Smooth muscle cell (in vitro differentiated cells): ENCODE data around the gene SPIN1. TPM values are rescaled to one million over a fixed set of nuclear protein-coding genes. Genes with fewer than 3 reads are reported as not detected.

ENCODE experiments used
- DNase-seq: peaks from one replicate; lab custom pipeline; 2025; ENCODE audit not compliant: unreplicated experiment; lab: John Stamatoyannopoulos, UW
- H2AFZ ChIP-seq: fragments of 200-600 bp; sonication (generic); 2 replicates; pipeline ENCODE4 v1.6.0; 2016; ENCODE audit warnings: antibody characterized with exemption, low read depth, mild to moderate bottlenecking
- H3F3A ChIP-seq: fragments of 200-600 bp; sonication (generic); 2 replicates; pipeline ENCODE4 v1.6.0; 2017; ENCODE audit warnings: antibody characterized with exemption, low read depth
- H3K27ac ChIP-seq: fragments of 200-600 bp; sonication (generic); 2 replicates; pipeline ENCODE4 v1.5.1; 2016; ENCODE audit warnings: low read depth, mild to moderate bottlenecking
- H3K27me3 ChIP-seq: fragments of 200-600 bp; sonication (generic); 2 replicates; pipeline ENCODE4 v1.6.1; 2016; ENCODE audit warnings: low read depth, mild to moderate bottlenecking
- H3K36me3 ChIP-seq: fragments of 200-600 bp; sonication (generic); 2 replicates; pipeline ENCODE4 v1.5.1; 2016; ENCODE audit warnings: low read depth
- H3K4me1 ChIP-seq: fragments of 200-600 bp; sonication (generic); 2 replicates; pipeline ENCODE4 v1.5.1; 2016; ENCODE audit warnings: low read depth
- H3K4me2 ChIP-seq: fragments of 200-600 bp; sonication (generic); 2 replicates; pipeline ENCODE4 v1.6.0; 2016; ENCODE audit warnings: mild to moderate bottlenecking
- H3K4me3 ChIP-seq: fragments of 200-600 bp; sonication (generic); 2 replicates; pipeline ENCODE4 v1.5.1; 2016; ENCODE audit warnings: mild to moderate bottlenecking
- H3K79me2 ChIP-seq: fragments of 200-600 bp; sonication (generic); 2 replicates; pipeline ENCODE4 v1.6.0; 2016; ENCODE audit warnings: low read depth, mild to moderate bottlenecking
- H3K9ac ChIP-seq: fragments of 200-600 bp; sonication (generic); 2 replicates; pipeline ENCODE4 v1.6.0; 2016; ENCODE audit warnings: low read depth
- H3K9me3 ChIP-seq: fragments of 200-600 bp; sonication (generic); replicated peaks from 2 replicates; pipeline ENCODE4 v1.5.1; 2016; ENCODE audit warnings: low read depth
- H4K20me1 ChIP-seq: fragments of 200-600 bp; sonication (generic); 2 replicates; pipeline ENCODE4 v1.6.0; 2016; ENCODE audit warnings: low read depth
- CTCF ChIP-seq: fragments of 200-600 bp; sonication (generic); IDR thresholded peaks from 2 replicates; pipeline ENCODE4 v1.5.1; 2017; ENCODE audit warnings: borderline replicate concordance, mild to moderate bottlenecking, antibody characterized with exemption; ENCODE audit not compliant: insufficient read depth, poor library complexity, severe bottlenecking
- WGBS: methylation state at CpG from one replicate; pipeline ENCODE4 v1.1.7; 2016; ENCODE audit warnings: low lambda C conversion rate; 5-methylcytosine and 5-hydroxymethylcytosine counted together
- polyA plus RNA-seq: library from polyadenylated mRNA; unstranded; fragments of >200 nt; fragmentation: Nextera tagmentation; extraction: Ambion mirVana; gene quantifications from 2 replicates; pipeline ENCODE4 v1.2.1, GENCODE V29; 2016
- total RNA-seq: library from RNA; depleted of rRNA; stranded (reverse); fragments of >200 nt; gene quantifications from 2 replicates; pipeline ENCODE4 v1.2.3, GENCODE V29; 2014

The SPIN1 gene
- total and polyA plus RNA-seq, 2 experiments from 2014 or later, result 56.4 to 122 TPM

- no peak for DNase-seq
- Histone ChIP-seq H2AFZ (no peak overlapping the region), H4K20me1 (no peaks in the 10 kb centered on the region), H3K9ac (no peak overlapping the region), H3K9me3 (no peaks in the 10 kb centered on the region), H3K4me1 (no peaks in the 10 kb centered on the region), H3K36me3 (no peaks in the 10 kb centered on the region), H3K4me2 (no peak overlapping the region), H3K79me2 (no peaks in the 10 kb centered on the region), H3K4me3 (no peak overlapping the region), H3K27ac (no peak overlapping the region), H3K27me3 (no peaks in the 10 kb centered on the region), H3F3A (no peaks in the 10 kb centered on the region)
- no peak for TF ChIP-seq CTCF
- 96% methylated on average over 14 of the region's 17 CpGs for WGBS
Measured at GRCh38 chr9:88503845-88504764, 115.9 kb downstream of the SPIN1 start.

- no peak overlapping the region for H3K4me2 ChIP-seq
- H3K27ac ChIP-seq, result no peak overlapping the region
- H3F3A ChIP-seq, result no peaks in the 10 kb centered on the region
- H3K4me1 ChIP-seq, result no peaks in the 10 kb centered on the region
- no peaks in the 10 kb centered on the region for H3K79me2 ChIP-seq
- no peak overlapping the region for H2AFZ ChIP-seq
- no peak for DNase-seq
- no peaks in the 10 kb centered on the region for H3K27me3 ChIP-seq
- WGBS, result 97% methylated on average over 2 of the region's 2 CpGs
- no peaks in the 10 kb centered on the region for H3K36me3 ChIP-seq
- H3K4me3 ChIP-seq, result no peak overlapping the region
- no peak overlapping the region for H3K9ac ChIP-seq
- H4K20me1 ChIP-seq, result no peaks in the 10 kb centered on the region
- H3K9me3 ChIP-seq, result no peaks in the 10 kb centered on the region
- TF ChIP-seq CTCF, result no peak
Measured at GRCh38 chr9:88508326-88508725, 120.1 kb downstream of the SPIN1 start.

- H2AFZ ChIP-seq, result no peak overlapping the region
- TF ChIP-seq CTCF, result no peak
- H3K9ac ChIP-seq, result no peak overlapping the region
- H3K4me2 ChIP-seq, result no peak overlapping the region
- H3K4me3 ChIP-seq, result no peak overlapping the region
- no peaks in the 10 kb centered on the region for H3K9me3 ChIP-seq
- DNase-seq, result no peak
- 43% methylated on average over 4 of the region's 4 CpGs for WGBS
- H4K20me1 ChIP-seq, result no peaks in the 10 kb centered on the region
- H3K4me1 ChIP-seq, result no peaks in the 10 kb centered on the region
- no peak overlapping the region for H3K27ac ChIP-seq
- no peaks in the 10 kb centered on the region for H3K36me3 ChIP-seq
- no peaks in the 10 kb centered on the region for H3K79me2 ChIP-seq
- no peaks in the 10 kb centered on the region for H3F3A ChIP-seq
- no peaks in the 10 kb centered on the region for H3K27me3 ChIP-seq
Measured at GRCh38 chr9:88511906-88512305, 123.7 kb downstream of the SPIN1 start.
